Mucosa of gallbladder (tissue), 1 donor: Measurements from ENCODE around the gene CHD2. TPM values are rescaled to one million over a fixed set of nuclear protein-coding genes. Genes with fewer than 3 reads are reported as not detected.
A peak's percentile ranks its signal among the peaks of the same experiment; 100 is the strongest.

ENCODE experiments used
- DNase-seq: peaks from one replicate; pipeline ENCODE4 v3.0.0-alpha.2; 2020; ENCODE audit warnings: low spot score
- total RNA-seq: library from RNA; stranded (reverse); gene quantifications from one replicate; pipeline ENCODE4 v1.2.1, GENCODE V29; 2021
- donor health status: DM: no; HTN: no; CAD: no.

CHD2 gene
- total RNA-seq, 1 donor from 2014 or later = 124 TPM

- no peak for DNase-seq
Measured at GRCh38 chr15:93066834-93067648, 166.9 kb downstream of the CHD2 start.

GRCh38 chr15:93067649-93068085 is 167.5 kb downstream of the CHD2 start:
- no peak for DNase-seq

- no peak for DNase-seq
Measured at GRCh38 chr15:93068581-93069199, 168.6 kb downstream of the CHD2 start.

GRCh38 chr15:93070132-93070531 is 170.0 kb downstream of the CHD2 start:
- DNase-seq = no peak

GRCh38 chr15:93070551-93071296 is 170.6 kb downstream of the CHD2 start:
- no peak for DNase-seq

GRCh38 chr15:93071469-93071936 is 171.4 kb downstream of the CHD2 start:
- DNase-seq = no peak

- DNase-seq = no peak
Measured at GRCh38 chr15:93072011-93072410, 171.9 kb downstream of the CHD2 start.

- DNase-seq = peak; percentile 68
Measured at GRCh38 chr15:93072411-93073394, 172.6 kb downstream of the CHD2 start.

GRCh38 chr15:93073465-93073952 is 173.4 kb downstream of the CHD2 start:
- no peak for DNase-seq

GRCh38 chr15:93074599-93074998 is 174.5 kb downstream of the CHD2 start:
- no peak for DNase-seq

GRCh38 chr15:93076217-93076616 is 176.1 kb downstream of the CHD2 start:
- DNase-seq = no peak

GRCh38 chr15:93076875-93077274 is 176.8 kb downstream of the CHD2 start:
- no peak for DNase-seq

Other genes with a start within 250 kb of the CHD2 start
- 34.4 TPM for gene FAM174B, start 244.5 kb upstream of the CHD2 start, total RNA-seq
- 17.5 TPM for gene RGMA, start 188.9 kb downstream of the CHD2 start, total RNA-seq